HG03469 (cell line): Measurements from ENCODE around the gene UNC79.

Experiments used
- ATAC-seq: cut with Tn5 transposase; IDR thresholded peaks from one replicate; pipeline ENCODE4 v1.9.1; 2021; ENCODE audit warnings: mild to moderate bottlenecking, moderate library complexity, moderate number of reproducible peaks; ENCODE audit not compliant: unreplicated experiment

The UNC79 gene

GRCh38 chr14:93745603-93746273 is 315.0 kb downstream of the UNC79 start:
- no peak for ATAC-seq

- no peak for ATAC-seq
These were observed 316.4 kb downstream of the UNC79 start for GRCh38 chr14:93747102-93747501.

GRCh38 chr14:93747560-93747959 is 316.8 kb downstream of the UNC79 start:
- ATAC-seq: no peak

- no peak for ATAC-seq
These were observed 317.7 kb downstream of the UNC79 start for GRCh38 chr14:93748208-93749075.

- no peak for ATAC-seq
These were observed 318.3 kb downstream of the UNC79 start for GRCh38 chr14:93749076-93749420.

GRCh38 chr14:93751946-93752655 is 321.4 kb downstream of the UNC79 start:
- no peak for ATAC-seq

GRCh38 chr14:93752980-93753561 is 322.3 kb downstream of the UNC79 start:
- ATAC-seq: no peak

GRCh38 chr14:93753647-93754046 is 322.9 kb downstream of the UNC79 start:
- ATAC-seq: no peak

GRCh38 chr14:93757206-93757605 is 326.5 kb downstream of the UNC79 start:
- ATAC-seq: no peak
